Colonic mucosa (tissue), 4 donors: ENCODE data around the gene GPR3. TPM values are rescaled to one million over a fixed set of nuclear protein-coding genes. Genes with fewer than 3 reads are reported as not detected.
A peak's percentile ranks its signal among the peaks of the same experiment; 100 is the strongest.
"Not testable (repeated sequence)": the region's sequence is repeated elsewhere in the genome, so short reads cannot be mapped to it uniquely, and the experiment has no call there.

ENCODE experiments used
- DNase-seq: peaks from one replicate; pipeline ENCODE4 v3.0.0-alpha.2; 2020
- H3K27ac ChIP-seq: fragments of 200-600 bp; one replicate; pipeline ENCODE4 v1.8.0; 2021
- H3K27me3 ChIP-seq: fragments of 200-600 bp; one replicate; pipeline ENCODE4 v1.8.0; 2021
- H3K36me3 ChIP-seq: fragments of 200-600 bp; one replicate; pipeline ENCODE4 v1.8.0; 2021
- H3K4me1 ChIP-seq: fragments of 200-600 bp; one replicate; pipeline ENCODE4 v1.8.0; 2021; ENCODE audit warnings: mild to moderate bottlenecking
- H3K4me3 ChIP-seq: fragments of 200-600 bp; one replicate; pipeline ENCODE4 v1.8.0; 2021
- H3K9ac ChIP-seq, 2 donors: one replicate each; pipeline ENCODE4 v1.7.0; 2013; ENCODE audit warnings: control low read depth in 2 of 2, low read depth in 2 of 2, low read length in 2 of 2
- H3K9me3 ChIP-seq: fragments of 200-600 bp; one replicate; pipeline ENCODE4 v1.8.0; 2021
- CTCF ChIP-seq: fragments of 200-600 bp; IDR thresholded peaks from one replicate; pipeline ENCODE4 v1.8.0; 2022; ENCODE audit warnings: antibody characterized with exemption, mild to moderate bottlenecking
- intact Hi-C: fragments of 100-400 bp; cut with DNase I; formaldehyde crosslinking; loops from one replicate; pipeline ENCODE4 v1.14.1; 2022
- total RNA-seq, 2 donors: library from RNA; stranded (reverse); fragmentation: NEBNext Ultra II Directional in 1 of 2; extraction: Animal tissue kit (Norgen Biotek cat#: 25700) in 1 of 2; gene quantifications; one replicate each; pipeline ENCODE4 v1.2.1, GENCODE V29; 2021
- donor health status: healthy.
- donor health status: DM: no; HTN: no; CAD: no.
- donor health status: DM: no; HTN: no; CAD: no.

Gene GPR3
- total RNA-seq, 2 donors from 2014 or later: 0.32 to 0.49 TPM

- Histone ChIP-seq H3K9ac (no peak overlapping the region), H3K4me3 (no peak overlapping the region), H3K36me3 (no peaks in the 10 kb centered on the region), H3K4me1 (no peaks in the 10 kb centered on the region), H3K9me3 (no peaks in the 10 kb centered on the region), H3K27me3 (no peaks in the 10 kb centered on the region), H3K27ac (no peak overlapping the region)
- TF ChIP-seq CTCF: no peak
- intact Hi-C loops: loop anchor here (5.0 kb wide), 1 partner anchor 206 kb away; no protein-coding TSS in a partner anchor
- DNase-seq: no peak
Measured at GRCh38 chr1:27400963-27401341, 8.5 kb downstream of the GPR3 start.

- intact Hi-C loops: loop anchor here (5.0 kb wide), 1 partner anchor 205 kb away; no protein-coding TSS in a partner anchor
- Histone ChIP-seq H3K9ac (peak overlapping the region in 1 of 2 donors; percentile 68), H3K36me3 (no peaks in the 10 kb centered on the region), H3K4me1 (no peaks in the 10 kb centered on the region), H3K9me3 (no peaks in the 10 kb centered on the region), H3K27me3 (no peaks in the 10 kb centered on the region), H3K27ac (peak overlapping the region; percentile 42), H3K4me3 (no peak overlapping the region)
- TF ChIP-seq CTCF: peak; percentile 54
- peak; percentile 83 for DNase-seq
Measured at GRCh38 chr1:27402349-27402754, 9.9 kb downstream of the GPR3 start.

GRCh38 chr1:27403065-27403726 is 10.8 kb downstream of the GPR3 start:
- no peaks in the 10 kb centered on the region for H3K36me3 ChIP-seq
- no peaks in the 10 kb centered on the region for H3K4me1 ChIP-seq

GRCh38 chr1:27403931-27404330 is 11.5 kb downstream of the GPR3 start:
- Histone ChIP-seq H3K4me3 (no peak overlapping the region), H3K27me3 (no peaks in the 10 kb centered on the region), H3K4me1 (no peaks in the 10 kb centered on the region), H3K9ac (no peak overlapping the region), H3K27ac (peak overlapping the region; percentile 42), H3K9me3 (no peaks in the 10 kb centered on the region), H3K36me3 (no peaks in the 10 kb centered on the region)
- no peak for TF ChIP-seq CTCF
- intact Hi-C loops: loop anchor here (5.0 kb wide), 1 partner anchor 203 kb away; no protein-coding TSS in a partner anchor
- no peak for DNase-seq

More at GRCh38 chr1:27403065-27403726, 10.8 kb downstream of the GPR3 start:
- H3K27ac ChIP-seq: peak overlapping the region; percentile 42
- no peaks in the 10 kb centered on the region for H3K9me3 ChIP-seq
- intact Hi-C loops: loop anchor here (5.0 kb wide), 1 partner anchor 204 kb away; no protein-coding TSS in a partner anchor
- H3K27me3 ChIP-seq: no peaks in the 10 kb centered on the region
- peak; percentile 53 for DNase-seq
- no peak for TF ChIP-seq CTCF
- H3K9ac ChIP-seq: peak overlapping the region; percentile 44 to 68
- no peak overlapping the region for H3K4me3 ChIP-seq

- no peak for DNase-seq
- TF ChIP-seq CTCF: no peak
- H3K27me3 ChIP-seq: no peaks in the 10 kb centered on the region
- H3K4me1 ChIP-seq: no peaks in the 10 kb centered on the region
- H3K27ac ChIP-seq: no peak overlapping the region
- no peaks in the 10 kb centered on the region for H3K36me3 ChIP-seq
- H3K4me3 ChIP-seq: no peak overlapping the region
- no peak overlapping the region for H3K9ac ChIP-seq
- intact Hi-C loops: no loop called here
- no peaks in the 10 kb centered on the region for H3K9me3 ChIP-seq
Measured at GRCh38 chr1:27405074-27405473, 12.7 kb downstream of the GPR3 start.

GRCh38 chr1:27405598-27406361 is 13.4 kb downstream of the GPR3 start:
- DNase-seq, H3K9ac ChIP-seq, intact Hi-C loops, H3K27ac ChIP-seq, H3K27me3 ChIP-seq, H3K9me3 ChIP-seq, H3K4me3 ChIP-seq, H3K36me3 ChIP-seq, H3K4me1 ChIP-seq: not testable (repeated sequence)
